ENCODE measurements around the gene CDKN2A. TPM values are rescaled to one million over a fixed set of nuclear protein-coding genes. Genes with fewer than 3 reads are reported as not detected.

Gene CDKN2A
- polyA plus RNA-seq, 1 donor from 2014 or later: not detected

GRCh38 chr9:22036866-22037626 lies 42.9 kb upstream of the CDKN2A start:
- H3K79me2 ChIP-seq (replicated peaks; ENCODE audit: insufficient read depth, low read length): no peaks in the 10 kb centered on the region
- TF ChIP-seq RAD21 (conservative IDR thresholded peaks at IDR 0.05): no peak
- TF ChIP-seq, protein P1, sequence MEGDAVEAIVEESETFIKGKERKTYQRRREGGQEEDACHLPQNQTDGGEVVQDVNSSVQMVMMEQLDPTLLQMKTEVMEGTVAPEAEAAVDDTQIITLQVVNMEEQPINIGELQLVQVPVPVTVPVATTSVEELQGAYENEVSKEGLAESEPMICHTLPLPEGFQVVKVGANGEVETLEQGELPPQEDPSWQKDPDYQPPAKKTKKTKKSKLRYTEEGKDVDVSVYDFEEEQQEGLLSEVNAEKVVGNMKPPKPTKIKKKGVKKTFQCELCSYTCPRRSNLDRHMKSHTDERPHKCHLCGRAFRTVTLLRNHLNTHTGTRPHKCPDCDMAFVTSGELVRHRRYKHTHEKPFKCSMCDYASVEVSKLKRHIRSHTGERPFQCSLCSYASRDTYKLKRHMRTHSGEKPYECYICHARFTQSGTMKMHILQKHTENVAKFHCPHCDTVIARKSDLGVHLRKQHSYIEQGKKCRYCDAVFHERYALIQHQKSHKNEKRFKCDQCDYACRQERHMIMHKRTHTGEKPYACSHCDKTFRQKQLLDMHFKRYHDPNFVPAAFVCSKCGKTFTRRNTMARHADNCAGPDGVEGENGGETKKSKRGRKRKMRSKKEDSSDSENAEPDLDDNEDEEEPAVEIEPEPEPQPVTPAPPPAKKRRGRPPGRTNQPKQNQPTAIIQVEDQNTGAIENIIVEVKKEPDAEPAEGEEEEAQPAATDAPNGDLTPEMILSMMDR (IDR thresholded peaks at IDR 0.05; ENCODE audit: poor library complexity, severe bottlenecking): no peak
- no peak for TF ChIP-seq MXI1 (conservative IDR thresholded peaks at IDR 0.05; ENCODE audit: poor library complexity, severe bottlenecking)
- TF ChIP-seq, protein P2, sequence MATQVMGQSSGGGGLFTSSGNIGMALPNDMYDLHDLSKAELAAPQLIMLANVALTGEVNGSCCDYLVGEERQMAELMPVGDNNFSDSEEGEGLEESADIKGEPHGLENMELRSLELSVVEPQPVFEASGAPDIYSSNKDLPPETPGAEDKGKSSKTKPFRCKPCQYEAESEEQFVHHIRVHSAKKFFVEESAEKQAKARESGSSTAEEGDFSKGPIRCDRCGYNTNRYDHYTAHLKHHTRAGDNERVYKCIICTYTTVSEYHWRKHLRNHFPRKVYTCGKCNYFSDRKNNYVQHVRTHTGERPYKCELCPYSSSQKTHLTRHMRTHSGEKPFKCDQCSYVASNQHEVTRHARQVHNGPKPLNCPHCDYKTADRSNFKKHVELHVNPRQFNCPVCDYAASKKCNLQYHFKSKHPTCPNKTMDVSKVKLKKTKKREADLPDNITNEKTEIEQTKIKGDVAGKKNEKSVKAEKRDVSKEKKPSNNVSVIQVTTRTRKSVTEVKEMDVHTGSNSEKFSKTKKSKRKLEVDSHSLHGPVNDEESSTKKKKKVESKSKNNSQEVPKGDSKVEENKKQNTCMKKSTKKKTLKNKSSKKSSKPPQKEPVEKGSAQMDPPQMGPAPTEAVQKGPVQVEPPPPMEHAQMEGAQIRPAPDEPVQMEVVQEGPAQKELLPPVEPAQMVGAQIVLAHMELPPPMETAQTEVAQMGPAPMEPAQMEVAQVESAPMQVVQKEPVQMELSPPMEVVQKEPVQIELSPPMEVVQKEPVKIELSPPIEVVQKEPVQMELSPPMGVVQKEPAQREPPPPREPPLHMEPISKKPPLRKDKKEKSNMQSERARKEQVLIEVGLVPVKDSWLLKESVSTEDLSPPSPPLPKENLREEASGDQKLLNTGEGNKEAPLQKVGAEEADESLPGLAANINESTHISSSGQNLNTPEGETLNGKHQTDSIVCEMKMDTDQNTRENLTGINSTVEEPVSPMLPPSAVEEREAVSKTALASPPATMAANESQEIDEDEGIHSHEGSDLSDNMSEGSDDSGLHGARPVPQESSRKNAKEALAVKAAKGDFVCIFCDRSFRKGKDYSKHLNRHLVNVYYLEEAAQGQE (IDR thresholded peaks at IDR 0.05; ENCODE audit: borderline replicate concordance): no peak
- no peak overlapping the region for H3K9ac ChIP-seq (ENCODE audit: low read length)
- H3K4me2 ChIP-seq (ENCODE audit: low read length): no peak overlapping the region
- H3K9me2 ChIP-seq (ENCODE audit: insufficient read depth, low read length): no peaks in the 10 kb centered on the region
- no peaks in the 10 kb centered on the region for H3F3A ChIP-seq (ENCODE audit: insufficient read depth, low read length, poor library complexity, severe bottlenecking)
- H3K36me3 ChIP-seq (ENCODE audit: insufficient read depth, low read length): no peaks in the 10 kb centered on the region
- H4K20me1 ChIP-seq (ENCODE audit: insufficient read depth): no peaks in the 10 kb centered on the region
- no peaks in the 10 kb centered on the region for H3K9me3 ChIP-seq (ENCODE audit: low read length)
- no peak overlapping the region for H3K4me3 ChIP-seq (ENCODE audit: low read length)
- no peak overlapping the region for H3K27ac ChIP-seq (ENCODE audit: low read length)
- H2AFZ ChIP-seq (ENCODE audit: low read depth, low read length): no peak overlapping the region
- H3K27me3 ChIP-seq (ENCODE audit: insufficient read depth, low read depth, low read length): no peaks in the 10 kb centered on the region

DNA sequence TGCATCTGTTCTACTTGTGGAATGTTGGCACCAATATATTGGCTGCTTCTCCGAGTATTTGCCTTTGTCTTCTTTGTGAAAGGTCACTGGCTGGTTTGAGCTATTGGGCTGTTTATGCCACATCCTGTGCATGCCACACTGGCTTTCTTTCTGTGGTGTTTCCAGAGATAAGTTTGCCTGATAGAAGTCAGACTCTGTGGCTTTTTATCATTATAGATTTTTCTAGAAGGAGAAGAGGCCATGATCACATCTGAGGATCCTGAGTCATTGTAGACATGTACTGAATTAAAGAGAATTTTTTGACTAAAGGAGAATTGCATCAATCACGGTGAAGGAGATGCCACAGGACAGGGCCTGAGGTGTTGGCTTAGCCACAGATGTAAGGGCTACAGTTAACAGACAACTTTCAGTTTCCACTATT lies 41.4 kb upstream of the CDKN2A start:
- Histone ChIP-seq H3K9me2 (ENCODE audit: insufficient read depth, low read length) (no peaks in the 10 kb centered on the region), H2AFZ (ENCODE audit: low read depth, low read length) (no peak overlapping the region), H4K20me1 (ENCODE audit: insufficient read depth) (no peaks in the 10 kb centered on the region), H3K27me3 (ENCODE audit: insufficient read depth, low read depth, low read length) (no peaks in the 10 kb centered on the region), H3K9me3 (ENCODE audit: low read length) (no peaks in the 10 kb centered on the region), H3K4me2 (ENCODE audit: low read length) (no peak overlapping the region), H3K79me2 (replicated peaks; ENCODE audit: insufficient read depth, low read length) (no peaks in the 10 kb centered on the region), H3K9ac (ENCODE audit: low read length) (no peak overlapping the region), H3K4me3 (ENCODE audit: low read length) (no peak overlapping the region), H3K36me3 (ENCODE audit: insufficient read depth, low read length) (no peaks in the 10 kb centered on the region), H3F3A (ENCODE audit: insufficient read depth, low read length, poor library complexity, severe bottlenecking) (no peaks in the 10 kb centered on the region), H3K27ac (ENCODE audit: low read length) (no peak overlapping the region)
- no peak for TF ChIP-seq POLR2AphosphoS5 (IDR thresholded peaks at IDR 0.05)
- TF ChIP-seq, protein P1 (IDR thresholded peaks at IDR 0.05; ENCODE audit: poor library complexity, severe bottlenecking): no peak
- TF ChIP-seq, protein P2 (IDR thresholded peaks at IDR 0.05; ENCODE audit: borderline replicate concordance): no peak
- TF ChIP-seq EZH2 (IDR thresholded peaks at IDR 0.05; ENCODE audit: borderline replicate concordance, insufficient read depth, low read length, poor library complexity, severe bottlenecking): no peak
- TF ChIP-seq MXI1 (conservative IDR thresholded peaks at IDR 0.05; ENCODE audit: poor library complexity, severe bottlenecking): no peak
- TF ChIP-seq RAD21 (conservative IDR thresholded peaks at IDR 0.05): no peak
- no peak for TF ChIP-seq TAF1 (IDR thresholded peaks at IDR 0.05; ENCODE audit: low read depth)
- no peak for TF ChIP-seq SMC3 (conservative IDR thresholded peaks at IDR 0.05; ENCODE audit: poor library complexity)
- no peak for TF ChIP-seq EP300 (conservative IDR thresholded peaks at IDR 0.05; ENCODE audit: poor library complexity, severe bottlenecking)

Measured in neural cell (in vitro differentiated cells).